ENCODE data around the gene ALDH1A1.

- TF ChIP-seq EZH2 (IDR thresholded peaks at IDR 0.05; ENCODE audit: insufficient read depth, poor library complexity, severe bottlenecking) (no peak), EZH2phosphoT487 (IDR thresholded peaks at IDR 0.05; ENCODE audit: insufficient read depth, low read depth) (no peak)
Observed at GRCh38 chr9:72946318-72946717, 6.5 kb downstream of the ALDH1A1 start.

All from GM23248 (cell line).